Left ventricle myocardium inferior (tissue), 1 donor: ENCODE results near the gene GNB1L. TPM values are rescaled to one million over a fixed set of nuclear protein-coding genes. Genes with fewer than 3 reads are reported as not detected.
"Not testable (repeated sequence)": the region's sequence is repeated elsewhere in the genome, so short reads cannot be mapped to it uniquely, and the experiment has no call there.

ENCODE experiments used
- DNase-seq: peaks from one replicate; pipeline ENCODE4 v3.0.0-alpha.2; 2020
- H3K27ac ChIP-seq: fragments of 200-600 bp; replicated peaks from 2 replicates; pipeline ENCODE4 v1.8.0; 2021
- H3K27me3 ChIP-seq: fragments of 200-600 bp; 2 replicates; pipeline ENCODE4 v1.8.0; 2021; ENCODE audit warnings: low read depth
- H3K36me3 ChIP-seq: fragments of 200-600 bp; 2 replicates; pipeline ENCODE4 v1.8.0; 2021
- H3K4me1 ChIP-seq: fragments of 200-600 bp; 2 replicates; pipeline ENCODE4 v1.8.0; 2021
- H3K4me3 ChIP-seq: fragments of 200-600 bp; 2 replicates; pipeline ENCODE4 v1.8.0; 2021; ENCODE audit warnings: mild to moderate bottlenecking, moderate library complexity
- H3K9me3 ChIP-seq: fragments of 200-600 bp; replicated peaks from 2 replicates; pipeline ENCODE4 v1.8.0; 2021
- intact Hi-C: fragments of 100-400 bp; cut with micrococcal nuclease; formaldehyde crosslinking; loops from one replicate; pipeline ENCODE4 v1.11.0; 2022
- total RNA-seq: library from RNA; stranded (reverse); fragmentation: NEBNext Ultra II Directional; extraction: Animal tissue kit (Norgen Biotek cat#: 25700); gene quantifications from one replicate; pipeline ENCODE4 v1.2.1, GENCODE V29; 2021
- TF ChIP-seq, protein P1 (sequence below): fragments of 200-600 bp; IDR thresholded peaks from 2 replicates; pipeline ENCODE4 v1.8.0; 2021; ENCODE audit warnings: antibody characterized with exemption, mild to moderate bottlenecking, borderline replicate concordance
- donor health status: DM: no; HTN: yes; CAD: no; lungs with severe emphysema.

GNB1L gene
- total RNA-seq, 1 donor from 2014 or later, result 2.9 TPM

DNA sequence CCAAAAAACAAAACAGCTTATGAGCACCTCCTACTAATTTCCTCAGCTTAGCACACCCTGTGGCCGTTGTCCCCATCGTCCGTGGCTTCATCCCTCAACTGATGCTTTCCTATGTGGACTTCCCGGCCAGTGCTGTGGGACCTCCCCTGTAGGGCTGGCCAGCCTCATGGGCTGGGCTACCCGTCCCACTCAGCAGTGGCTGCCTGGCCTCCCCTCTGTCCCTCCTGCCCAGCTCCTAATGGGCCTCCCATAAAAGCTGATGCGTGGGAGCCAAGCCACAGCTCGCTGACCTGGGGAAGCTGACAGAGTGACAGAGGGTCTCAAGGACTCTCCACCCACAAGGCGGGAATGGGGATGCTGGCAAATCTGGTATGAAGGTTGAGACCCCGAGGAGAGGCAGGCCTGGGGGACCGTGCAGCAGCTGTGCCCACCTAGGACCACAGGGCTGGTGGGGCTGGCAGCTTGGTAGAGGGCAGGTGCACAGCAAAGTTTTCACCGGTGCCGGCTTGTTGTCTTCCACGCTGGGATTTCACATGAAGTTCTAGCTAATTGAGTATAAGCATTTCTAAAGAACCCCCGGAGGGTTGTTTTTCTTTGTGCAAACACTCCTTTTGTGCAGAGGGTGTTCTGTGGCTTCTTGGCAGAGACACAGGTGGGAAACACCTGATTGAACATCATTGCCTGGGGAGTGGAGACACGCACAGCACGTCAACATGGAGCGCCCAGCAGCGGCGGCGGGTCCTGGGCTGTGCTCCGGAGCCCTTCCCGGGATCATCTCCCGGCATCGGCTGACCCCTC lies 70.9 kb downstream of the GNB1L start:
- DNase-seq, result no peak
- no peak overlapping the region for H3K4me3 ChIP-seq
- no peak overlapping the region for H3K27ac ChIP-seq
- TF ChIP-seq, protein P1, sequence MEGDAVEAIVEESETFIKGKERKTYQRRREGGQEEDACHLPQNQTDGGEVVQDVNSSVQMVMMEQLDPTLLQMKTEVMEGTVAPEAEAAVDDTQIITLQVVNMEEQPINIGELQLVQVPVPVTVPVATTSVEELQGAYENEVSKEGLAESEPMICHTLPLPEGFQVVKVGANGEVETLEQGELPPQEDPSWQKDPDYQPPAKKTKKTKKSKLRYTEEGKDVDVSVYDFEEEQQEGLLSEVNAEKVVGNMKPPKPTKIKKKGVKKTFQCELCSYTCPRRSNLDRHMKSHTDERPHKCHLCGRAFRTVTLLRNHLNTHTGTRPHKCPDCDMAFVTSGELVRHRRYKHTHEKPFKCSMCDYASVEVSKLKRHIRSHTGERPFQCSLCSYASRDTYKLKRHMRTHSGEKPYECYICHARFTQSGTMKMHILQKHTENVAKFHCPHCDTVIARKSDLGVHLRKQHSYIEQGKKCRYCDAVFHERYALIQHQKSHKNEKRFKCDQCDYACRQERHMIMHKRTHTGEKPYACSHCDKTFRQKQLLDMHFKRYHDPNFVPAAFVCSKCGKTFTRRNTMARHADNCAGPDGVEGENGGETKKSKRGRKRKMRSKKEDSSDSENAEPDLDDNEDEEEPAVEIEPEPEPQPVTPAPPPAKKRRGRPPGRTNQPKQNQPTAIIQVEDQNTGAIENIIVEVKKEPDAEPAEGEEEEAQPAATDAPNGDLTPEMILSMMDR, result no peak
- peaks cover 48% of the 10 kb centered on the region for H3K27me3 ChIP-seq
- intact Hi-C loops, result no loop called here
- H3K36me3 ChIP-seq, result no peaks in the 10 kb centered on the region
- no peaks in the 10 kb centered on the region for H3K4me1 ChIP-seq
- H3K9me3 ChIP-seq, result peaks cover 9% of the 10 kb centered on the region

DNA sequence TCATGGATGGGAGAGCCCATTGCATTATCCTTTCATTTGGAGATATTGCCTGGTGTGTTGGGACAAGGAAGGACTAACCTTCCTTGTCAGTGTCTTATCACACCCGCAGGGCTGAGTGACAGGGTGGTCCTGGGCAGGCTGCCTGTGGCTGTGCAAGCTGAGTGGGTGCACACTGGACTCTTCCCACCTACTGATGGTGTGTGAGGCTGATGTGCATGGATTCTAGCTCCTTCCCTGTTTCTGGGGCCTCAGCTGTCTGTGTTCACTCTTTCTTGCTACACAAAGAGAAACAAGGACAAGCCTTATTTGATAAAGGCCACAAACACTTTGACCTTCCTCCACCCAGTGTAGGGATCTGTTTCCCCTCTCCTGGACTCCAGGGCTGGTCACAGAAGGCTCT lies 72.1 kb downstream of the GNB1L start:
- Histone ChIP-seq H3K27ac (no peak overlapping the region), H3K4me1 (no peaks in the 10 kb centered on the region), H3K9me3 (peaks cover 9% of the 10 kb centered on the region), H3K36me3 (no peaks in the 10 kb centered on the region), H3K4me3 (no peak overlapping the region), H3K27me3 (peaks cover 60% of the 10 kb centered on the region)
- intact Hi-C loops, result no loop called here
- DNase-seq, result no peak
- TF ChIP-seq, protein P1, result no peak

DNA sequence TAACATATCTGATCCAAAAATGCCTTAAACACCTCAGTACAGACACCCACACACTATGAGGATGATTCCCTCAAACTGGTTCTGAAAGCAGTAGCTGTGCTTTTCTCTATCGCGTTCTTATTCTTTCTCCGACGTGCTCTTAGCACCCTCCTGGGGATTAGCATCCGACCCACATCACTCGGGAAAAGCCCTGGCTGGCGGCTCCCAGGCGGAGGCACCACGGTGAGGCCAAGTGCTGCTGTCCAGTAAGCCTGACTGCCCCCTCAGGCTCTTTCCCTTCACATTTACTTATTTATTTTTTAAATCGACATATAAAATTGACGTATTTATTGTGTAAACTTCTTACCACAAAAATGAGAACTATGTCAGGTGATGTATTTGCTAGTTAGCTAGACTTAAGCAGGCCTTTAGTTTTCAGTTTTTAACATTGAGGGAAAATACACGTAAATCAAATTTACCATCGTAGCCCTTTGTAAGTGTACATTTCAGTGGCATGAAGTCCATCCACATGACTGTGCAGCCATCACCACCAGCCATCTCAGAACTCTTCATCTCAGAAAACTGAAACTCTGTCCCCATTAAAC lies 74.9 kb downstream of the GNB1L start:
- no peak overlapping the region for H3K4me3 ChIP-seq
- peaks cover 9% of the 10 kb centered on the region for H3K9me3 ChIP-seq
- TF ChIP-seq, protein P1, result no peak
- H3K4me1 ChIP-seq, result no peaks in the 10 kb centered on the region
- no peaks in the 10 kb centered on the region for H3K36me3 ChIP-seq
- DNase-seq, result peak; percentile 5
- intact Hi-C loops, result no loop called here
- no peak overlapping the region for H3K27ac ChIP-seq
- H3K27me3 ChIP-seq, result peaks cover 84% of the 10 kb centered on the region

DNA sequence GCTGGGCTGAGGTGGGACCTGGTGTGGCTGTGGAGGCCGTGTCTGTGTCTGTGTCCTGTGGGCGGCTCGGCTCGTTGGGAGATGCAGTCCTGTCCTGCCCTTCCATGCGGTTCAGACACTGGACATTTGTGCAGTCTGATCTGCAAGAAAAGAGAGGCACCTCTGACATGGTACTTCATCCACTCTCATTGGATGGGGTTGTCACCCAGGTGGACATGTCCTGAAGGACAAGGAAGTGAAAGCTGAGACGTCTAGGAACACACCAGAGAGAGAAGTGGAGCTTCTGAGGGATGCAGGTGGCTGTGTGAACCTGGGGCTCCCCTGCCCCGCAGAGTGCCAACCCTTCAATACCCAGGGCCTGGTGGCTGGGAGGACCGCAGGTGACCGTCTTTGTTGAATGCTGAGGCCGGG lies 75.7 kb downstream of the GNB1L start:
- H3K4me1 ChIP-seq, result no peaks in the 10 kb centered on the region
- H3K27ac ChIP-seq, result no peak overlapping the region
- H3K27me3 ChIP-seq, result peaks cover 85% of the 10 kb centered on the region
- H3K36me3 ChIP-seq, result no peaks in the 10 kb centered on the region
- H3K4me3 ChIP-seq, result no peak overlapping the region
- no peak for DNase-seq
- intact Hi-C loops, result no loop called here
- H3K9me3 ChIP-seq, result peaks cover 9% of the 10 kb centered on the region
- TF ChIP-seq, protein P1, result no peak

DNA sequence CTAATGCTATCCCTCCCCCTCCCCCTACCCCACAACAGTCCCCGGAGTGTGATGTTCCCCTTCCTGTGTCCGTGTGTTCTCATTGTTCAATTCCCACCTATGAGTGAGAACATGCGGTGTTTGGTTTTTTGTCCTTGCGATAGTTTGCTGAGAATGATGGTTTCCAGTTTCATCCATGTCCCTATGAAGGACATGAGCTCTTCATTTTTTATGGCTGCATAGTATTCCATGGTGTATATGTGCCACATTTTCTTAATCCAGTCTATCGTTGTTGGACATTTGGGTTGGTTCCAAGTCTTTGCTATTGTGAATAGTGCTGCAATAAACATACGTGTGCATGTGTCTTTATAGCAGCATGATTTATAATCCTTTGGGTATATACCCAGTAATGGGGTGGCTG lies 77.5 kb downstream of the GNB1L start:
- H3K27ac ChIP-seq, H3K9me3 ChIP-seq, H3K4me3 ChIP-seq, intact Hi-C loops, DNase-seq, H3K36me3 ChIP-seq: not testable (repeated sequence)
- peaks cover 85% of the 10 kb centered on the region for H3K27me3 ChIP-seq
- H3K4me1 ChIP-seq, result peaks cover 13% of the 10 kb centered on the region

DNA sequence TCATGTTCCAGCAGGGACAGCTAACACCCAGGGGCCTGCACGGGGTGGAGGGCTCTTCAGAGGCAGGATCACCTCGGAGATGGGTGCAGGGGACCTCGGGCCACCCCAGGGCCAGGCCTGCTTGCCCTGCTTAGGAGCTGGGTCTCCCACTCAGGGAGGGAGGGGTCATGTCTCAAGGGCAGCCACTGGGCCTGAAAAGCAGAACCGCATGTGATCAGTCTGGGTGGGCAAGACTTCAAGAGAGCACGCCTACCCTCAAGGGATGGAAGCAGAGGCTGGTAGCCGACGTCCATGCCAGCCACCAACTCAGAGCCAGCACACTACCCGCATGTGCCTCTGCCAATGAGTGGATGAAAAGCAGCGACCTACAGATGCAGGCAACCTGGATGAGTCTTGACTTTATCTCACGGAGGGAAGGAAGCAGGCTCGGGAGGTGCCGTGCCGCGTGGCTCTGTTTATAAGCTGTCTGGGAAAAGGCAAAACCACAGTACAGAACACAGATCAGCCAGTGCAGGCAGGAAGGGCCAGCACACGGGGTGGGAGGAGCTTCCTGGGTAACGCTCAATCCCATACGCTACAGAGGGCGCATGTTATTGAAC lies 78.1 kb downstream of the GNB1L start:
- Histone ChIP-seq H3K9me3 (peaks cover 1% of the 10 kb centered on the region), H3K27me3 (peaks cover 85% of the 10 kb centered on the region), H3K4me1 (peaks cover 13% of the 10 kb centered on the region), H3K27ac (no peak overlapping the region), H3K4me3 (no peak overlapping the region), H3K36me3 (no peaks in the 10 kb centered on the region)
- TF ChIP-seq, protein P1, result no peak
- peak; percentile 10 for DNase-seq
- intact Hi-C loops, result no loop called here
